Measurements from ENCODE around the gene EDN2.
A peak's percentile ranks its signal among the peaks of the same experiment; 100 is the strongest.

Gene EDN2

DNA sequence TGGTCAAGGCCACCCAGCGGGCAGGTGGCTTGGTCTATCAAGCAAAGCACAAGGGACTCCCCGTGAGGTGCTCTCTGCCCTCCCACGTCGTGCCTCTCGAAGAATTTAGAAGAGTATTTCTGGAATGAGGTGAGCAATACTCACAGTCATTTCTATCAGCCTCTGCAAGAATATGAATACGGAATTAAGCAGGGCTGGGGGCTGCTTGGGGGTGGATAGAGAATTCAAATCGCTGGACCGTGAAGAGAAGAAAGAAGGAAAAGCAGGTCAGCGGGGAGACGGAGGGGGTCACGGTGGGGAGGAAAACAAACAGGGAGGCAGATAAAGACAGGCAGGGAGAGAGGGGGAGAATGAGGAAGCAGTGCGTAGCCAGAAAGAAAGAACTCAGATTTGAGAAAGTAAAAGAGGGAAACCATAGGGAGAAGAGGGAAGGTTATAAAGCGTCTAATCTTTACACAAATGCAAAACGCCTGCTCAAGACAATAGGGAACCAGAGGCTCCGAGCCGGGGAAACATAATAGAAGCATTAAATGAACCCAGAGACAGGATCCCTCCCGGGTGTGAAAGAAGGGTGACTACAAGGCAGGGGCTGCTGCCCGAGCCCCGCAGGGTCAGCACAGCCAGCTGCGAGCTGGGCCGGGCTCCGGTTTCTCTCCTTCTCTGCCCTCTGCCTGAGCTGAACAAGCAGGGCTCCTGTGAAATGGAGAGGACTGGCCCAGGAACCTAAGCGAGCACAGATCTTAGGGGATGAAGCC, 2.1 kb upstream of the EDN2 start (continued):
- no peak for TF ChIP-seq ZNF248 (tag by site-specific recombination; IDR thresholded peaks at IDR 0.05)
- TF ChIP-seq ZNF514 (tag by site-specific recombination; IDR thresholded peaks at IDR 0.05) = no peak
- no peak for TF ChIP-seq MYNN (tag by site-specific recombination; IDR thresholded peaks at IDR 0.05; ENCODE audit: borderline replicate concordance)
- TF ChIP-seq REPIN1 (tag by site-specific recombination; IDR thresholded peaks at IDR 0.05; ENCODE audit: low read depth) = no peak
- TF ChIP-seq PRDM1 (tag by site-specific recombination; IDR thresholded peaks at IDR 0.05) = peak; percentile 50; the same call in 1 of the 2 replicates
- TF ChIP-seq EGR2 (tag by site-specific recombination; IDR thresholded peaks at IDR 0.05; ENCODE audit: low read depth) = peak; percentile 51; the same call in 1 of the 2 replicates
- TF ChIP-seq ZNF621 (tag by site-specific recombination; IDR thresholded peaks at IDR 0.05) = no peak
- TF ChIP-seq ZSCAN30 (tag by site-specific recombination; IDR thresholded peaks at IDR 0.05) = no peak
- no peak for TF ChIP-seq ZNF266 (tag by site-specific recombination; IDR thresholded peaks at IDR 0.05; ENCODE audit: low read depth)
- TF ChIP-seq ZNF610 (tag by site-specific recombination; IDR thresholded peaks at IDR 0.05; ENCODE audit: borderline replicate concordance) = no peak
- peak; percentile 20; the same call in 1 of the 2 replicates for TF ChIP-seq ZIC2 (tag by site-specific recombination; IDR thresholded peaks at IDR 0.05)
- TF ChIP-seq, protein P1, sequence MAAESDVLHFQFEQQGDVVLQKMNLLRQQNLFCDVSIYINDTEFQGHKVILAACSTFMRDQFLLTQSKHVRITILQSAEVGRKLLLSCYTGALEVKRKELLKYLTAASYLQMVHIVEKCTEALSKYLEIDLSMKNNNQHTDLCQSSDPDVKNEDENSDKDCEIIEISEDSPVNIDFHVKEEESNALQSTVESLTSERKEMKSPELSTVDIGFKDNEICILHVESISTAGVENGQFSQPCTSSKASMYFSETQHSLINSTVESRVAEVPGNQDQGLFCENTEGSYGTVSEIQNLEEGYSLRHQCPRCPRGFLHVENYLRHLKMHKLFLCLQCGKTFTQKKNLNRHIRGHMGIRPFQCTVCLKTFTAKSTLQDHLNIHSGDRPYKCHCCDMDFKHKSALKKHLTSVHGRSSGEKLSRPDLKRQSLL (tag by site-specific recombination; IDR thresholded peaks at IDR 0.05) = no peak
- TF ChIP-seq KLF7 (tag by site-specific recombination; IDR thresholded peaks at IDR 0.05; ENCODE audit: borderline replicate concordance) = no peak
- TF ChIP-seq ZNF239 (tag by site-specific recombination; IDR thresholded peaks at IDR 0.05) = no peak

DNA sequence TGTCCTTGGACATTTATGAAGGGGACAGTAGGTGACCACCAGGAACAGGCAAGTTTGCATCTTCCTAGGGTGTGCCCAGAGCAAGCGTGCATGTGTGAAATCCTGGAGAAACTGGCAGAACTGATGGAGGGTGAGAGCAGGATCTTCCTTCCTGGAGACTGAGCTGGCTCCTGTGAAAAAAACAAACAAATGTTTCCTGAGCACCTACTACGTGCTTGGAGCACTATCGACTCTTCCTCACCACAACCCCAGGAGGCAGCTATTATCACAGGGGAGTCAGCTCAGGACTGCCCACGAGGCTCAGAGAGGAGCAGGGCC, 1.5 kb upstream of the EDN2 start:
- H3K9me3 ChIP-seq (ENCODE audit: control insufficient read depth, insufficient read depth, low read depth, low read length) = no peaks in the 10 kb centered on the region
- H3K36me3 ChIP-seq (ENCODE audit: control insufficient read depth in 2 of 2, insufficient read depth in 1 of 2, low read length in 2 of 2) = no peaks in the 10 kb centered on the region
- H3K27ac ChIP-seq (ENCODE audit: extremely low read depth, low read depth, low read length) = no peak overlapping the region
- 0 out of 2 replicates have a peak, but pooled peaks cover 4% of the 10 kb centered on the region for H3K4me1 ChIP-seq (ENCODE audit: control insufficient read depth, insufficient read depth, low read length)
- CTCF ChIA-PET = interaction anchor here (0.9 to 1.0 kb wide), 3 partner anchors 9 to 30 kb away, joined by 3 read pairs; no protein-coding TSS in a partner anchor
- peak; percentile 90 for TF ChIP-seq ZNF664 (tag by site-specific recombination; IDR thresholded peaks at IDR 0.05)
- no peak for TF ChIP-seq ZNF529 (tag by site-specific recombination; IDR thresholded peaks at IDR 0.05; ENCODE audit: insufficient replicate concordance)
- POLR2A ChIA-PET = no interaction called here
- H3K4me3 ChIP-seq (ENCODE audit: low read depth, low read length) = no peak overlapping the region

DNA sequence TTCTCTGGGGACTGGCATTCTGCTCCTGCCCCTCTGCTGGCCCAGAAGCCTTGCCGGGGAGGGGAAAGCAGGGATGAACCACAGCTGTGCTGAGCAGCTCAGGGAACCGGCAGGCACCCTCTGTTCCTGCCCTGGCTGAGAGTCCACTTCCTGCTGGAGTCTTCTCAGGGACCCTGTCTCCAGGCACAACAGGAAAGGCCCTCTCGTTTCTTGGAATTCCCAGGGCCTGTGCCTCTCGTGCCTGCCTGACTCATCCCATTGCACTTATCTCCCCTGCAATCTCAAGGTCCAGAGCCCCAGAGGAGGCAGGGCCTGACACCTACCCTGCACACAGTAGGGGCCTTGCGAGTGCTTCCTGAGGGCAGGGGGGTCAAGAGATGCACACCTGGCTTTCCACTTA, 1.1 kb upstream of the EDN2 start:
- H3K4me3 ChIP-seq (ENCODE audit: low read depth, low read length) = no peak overlapping the region
- ChIA-PET POLR2A (no interaction called here), CTCF (interaction anchor here (0.9 to 1.0 kb wide), 3 partner anchors 9 to 30 kb away, joined by 3 read pairs; no protein-coding TSS in a partner anchor)
- H3K4me1 ChIP-seq (ENCODE audit: control insufficient read depth, insufficient read depth, low read length) = 0 out of 2 replicates have a peak, but pooled peaks cover 4% of the 10 kb centered on the region
- no peaks in the 10 kb centered on the region for H3K9me3 ChIP-seq (ENCODE audit: control insufficient read depth, insufficient read depth, low read depth, low read length)
- no peaks in the 10 kb centered on the region for H3K36me3 ChIP-seq (ENCODE audit: control insufficient read depth in 2 of 2, insufficient read depth in 1 of 2, low read length in 2 of 2)
- no peak overlapping the region for H3K27ac ChIP-seq (ENCODE audit: extremely low read depth, low read depth, low read length)
- TF ChIP-seq ZNF423 (tag by site-specific recombination; IDR thresholded peaks at IDR 0.05) (no peak), ZIC2 (tag by site-specific recombination; IDR thresholded peaks at IDR 0.05) (0 out of 2 replicates have a peak, but pooled peaks have one; percentile 5)

DNA sequence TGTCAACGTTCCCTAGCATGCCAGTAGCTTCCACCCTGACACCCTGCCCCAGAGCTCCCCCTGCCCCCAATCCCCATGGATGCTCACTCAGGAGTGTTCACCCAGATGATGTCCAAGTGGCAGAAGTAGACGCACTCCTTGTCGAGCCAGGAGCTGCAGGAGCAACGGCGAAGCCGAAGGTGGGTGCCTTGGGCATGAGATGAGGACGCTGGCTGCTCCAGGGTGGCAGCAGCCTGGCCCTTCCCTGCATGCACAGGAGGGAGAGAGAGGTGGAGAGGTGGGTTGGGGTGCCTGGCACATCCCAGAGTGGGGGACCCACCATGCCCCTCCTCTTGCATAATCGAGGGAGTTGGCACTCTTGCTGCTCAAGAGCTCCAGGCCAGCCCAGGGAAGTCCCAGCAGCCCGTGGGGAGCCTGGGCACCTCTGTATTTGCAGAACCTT, 502 bp downstream of the EDN2 start:
- Histone ChIP-seq H3K4me1 (ENCODE audit: control insufficient read depth, insufficient read depth, low read length) (0 out of 2 replicates have a peak, but pooled peaks cover 4% of the 10 kb centered on the region), H3K36me3 (ENCODE audit: control insufficient read depth in 2 of 2, insufficient read depth in 1 of 2, low read length in 2 of 2) (no peaks in the 10 kb centered on the region), H3K27ac (ENCODE audit: extremely low read depth, low read depth, low read length) (no peak overlapping the region), H3K4me3 (ENCODE audit: low read depth, low read length) (no peak overlapping the region), H3K9me3 (ENCODE audit: control insufficient read depth, insufficient read depth, low read depth, low read length) (no peaks in the 10 kb centered on the region)
- TF ChIP-seq, protein P2, sequence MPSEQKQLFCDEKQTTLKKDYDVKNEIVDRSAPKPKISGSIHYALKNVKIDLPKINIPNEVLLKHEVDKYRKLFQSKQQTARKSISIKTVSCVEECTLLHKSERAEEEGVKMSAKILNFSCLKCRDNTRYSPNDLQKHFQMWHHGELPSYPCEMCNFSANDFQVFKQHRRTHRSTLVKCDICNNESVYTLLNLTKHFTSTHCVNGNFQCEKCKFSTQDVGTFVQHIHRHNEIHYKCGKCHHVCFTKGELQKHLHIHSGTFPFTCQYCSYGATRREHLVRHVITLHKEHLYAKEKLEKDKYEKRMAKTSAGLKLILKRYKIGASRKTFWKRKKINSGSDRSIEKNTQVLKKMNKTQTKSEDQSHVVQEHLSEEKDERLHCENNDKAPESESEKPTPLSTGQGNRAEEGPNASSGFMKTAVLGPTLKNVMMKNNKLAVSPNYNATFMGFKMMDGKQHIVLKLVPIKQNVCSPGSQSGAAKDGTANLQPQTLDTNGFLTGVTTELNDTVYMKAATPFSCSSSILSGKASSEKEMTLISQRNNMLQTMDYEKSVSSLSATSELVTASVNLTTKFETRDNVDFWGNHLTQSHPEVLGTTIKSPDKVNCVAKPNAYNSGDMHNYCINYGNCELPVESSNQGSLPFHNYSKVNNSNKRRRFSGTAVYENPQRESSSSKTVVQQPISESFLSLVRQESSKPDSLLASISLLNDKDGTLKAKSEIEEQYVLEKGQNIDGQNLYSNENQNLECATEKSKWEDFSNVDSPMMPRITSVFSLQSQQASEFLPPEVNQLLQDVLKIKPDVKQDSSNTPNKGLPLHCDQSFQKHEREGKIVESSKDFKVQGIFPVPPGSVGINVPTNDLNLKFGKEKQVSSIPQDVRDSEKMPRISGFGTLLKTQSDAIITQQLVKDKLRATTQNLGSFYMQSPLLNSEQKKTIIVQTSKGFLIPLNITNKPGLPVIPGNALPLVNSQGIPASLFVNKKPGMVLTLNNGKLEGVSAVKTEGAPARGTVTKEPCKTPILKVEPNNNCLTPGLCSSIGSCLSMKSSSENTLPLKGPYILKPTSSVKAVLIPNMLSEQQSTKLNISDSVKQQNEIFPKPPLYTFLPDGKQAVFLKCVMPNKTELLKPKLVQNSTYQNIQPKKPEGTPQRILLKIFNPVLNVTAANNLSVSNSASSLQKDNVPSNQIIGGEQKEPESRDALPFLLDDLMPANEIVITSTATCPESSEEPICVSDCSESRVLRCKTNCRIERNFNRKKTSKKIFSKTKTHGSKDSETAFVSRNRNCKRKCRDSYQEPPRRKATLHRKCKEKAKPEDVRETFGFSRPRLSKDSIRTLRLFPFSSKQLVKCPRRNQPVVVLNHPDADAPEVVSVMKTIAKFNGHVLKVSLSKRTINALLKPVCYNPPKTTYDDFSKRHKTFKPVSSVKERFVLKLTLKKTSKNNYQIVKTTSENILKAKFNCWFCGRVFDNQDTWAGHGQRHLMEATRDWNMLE (tag by site-specific recombination; conservative IDR thresholded peaks at IDR 0.05; ENCODE audit: low read depth) = no peak
- TF ChIP-seq GLI4 (tag by site-specific recombination; IDR thresholded peaks at IDR 0.05) (no peak), ZNF530 (tag by site-specific recombination; IDR thresholded peaks at IDR 0.05; ENCODE audit: low read depth) (no peak), ZNF600 (tag by site-specific recombination; IDR thresholded peaks at IDR 0.05) (0 out of 2 replicates have a peak, but pooled peaks have one; percentile 16), HOXD13 (CRISPR knock-in tag; IDR thresholded peaks at IDR 0.05; ENCODE audit: borderline replicate concordance) (no peak), ZFP3 (tag by site-specific recombination; IDR thresholded peaks at IDR 0.05; ENCODE audit: low read depth) (no peak)
- CTCF ChIA-PET = interaction anchor here (0.6 to 3.7 kb wide), 6 partner anchors 8 to 661 kb away, joined by 3 to 34 read pairs (median 6); no protein-coding TSS in a partner anchor
- POLR2A ChIA-PET = interaction anchor here (1.0 to 1.9 kb wide), 2 partner anchors 9 to 13 kb away, joined by 4 read pairs; no protein-coding TSS in a partner anchor

Measured in HEK293 (cell line).